Measurements from ENCODE around the gene NDUFAB1. TPM values are rescaled to one million over a fixed set of nuclear protein-coding genes. Genes with fewer than 3 reads are reported as not detected.

NDUFAB1 gene
- total and polyA plus RNA-seq, 2 of the 13 experiments (the other 11 are each of a cell fraction or from before 2014, with no cell fraction given) = 221 to 601 TPM

DNA sequence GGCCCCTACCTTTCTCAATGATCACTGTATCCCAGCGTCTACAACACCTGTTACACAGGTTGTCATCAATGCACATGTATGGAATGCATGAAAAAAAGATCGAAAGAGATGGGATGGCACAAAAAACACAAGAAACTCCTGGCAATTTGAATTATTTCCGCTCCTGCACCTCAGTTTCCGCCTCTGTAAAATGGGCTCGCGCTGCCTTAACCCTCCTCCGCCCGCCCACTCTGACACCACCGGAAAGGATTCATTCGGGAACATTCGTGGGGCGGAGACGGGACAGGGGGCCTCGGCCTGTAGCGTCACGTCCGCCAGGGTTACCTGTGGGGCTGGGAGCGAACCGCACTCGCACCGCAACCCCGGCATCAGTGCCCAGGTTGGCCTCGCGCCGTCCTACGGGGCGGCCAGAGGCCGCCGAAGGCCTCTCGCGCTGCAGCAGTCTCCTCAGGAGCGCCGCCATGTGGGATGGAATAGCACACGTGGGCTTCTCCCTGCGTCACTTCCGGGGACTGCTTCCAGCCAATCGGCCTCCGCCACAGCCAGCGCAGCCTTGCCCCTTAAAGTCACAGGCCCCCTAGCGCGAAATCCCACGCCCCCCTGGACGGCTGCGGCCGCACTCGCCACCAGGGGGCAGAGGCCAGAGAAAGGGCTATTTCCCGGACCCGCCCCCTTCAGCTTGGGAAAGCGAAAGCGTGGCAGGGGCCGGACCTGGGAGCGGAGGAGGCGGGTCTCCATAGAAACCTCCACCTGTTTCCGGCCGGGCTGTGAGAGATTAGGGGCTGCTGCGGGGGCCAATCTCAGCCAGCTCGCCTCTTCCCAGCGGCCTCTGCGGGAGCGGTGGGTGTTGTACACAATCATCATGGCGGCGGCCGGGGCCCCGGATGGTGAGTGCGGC is 39.0 kb downstream of the NDUFAB1 start, which contains the start of the genes EARS2 and UBFD1 (continued):
- TF ChIP-seq, protein P1, sequence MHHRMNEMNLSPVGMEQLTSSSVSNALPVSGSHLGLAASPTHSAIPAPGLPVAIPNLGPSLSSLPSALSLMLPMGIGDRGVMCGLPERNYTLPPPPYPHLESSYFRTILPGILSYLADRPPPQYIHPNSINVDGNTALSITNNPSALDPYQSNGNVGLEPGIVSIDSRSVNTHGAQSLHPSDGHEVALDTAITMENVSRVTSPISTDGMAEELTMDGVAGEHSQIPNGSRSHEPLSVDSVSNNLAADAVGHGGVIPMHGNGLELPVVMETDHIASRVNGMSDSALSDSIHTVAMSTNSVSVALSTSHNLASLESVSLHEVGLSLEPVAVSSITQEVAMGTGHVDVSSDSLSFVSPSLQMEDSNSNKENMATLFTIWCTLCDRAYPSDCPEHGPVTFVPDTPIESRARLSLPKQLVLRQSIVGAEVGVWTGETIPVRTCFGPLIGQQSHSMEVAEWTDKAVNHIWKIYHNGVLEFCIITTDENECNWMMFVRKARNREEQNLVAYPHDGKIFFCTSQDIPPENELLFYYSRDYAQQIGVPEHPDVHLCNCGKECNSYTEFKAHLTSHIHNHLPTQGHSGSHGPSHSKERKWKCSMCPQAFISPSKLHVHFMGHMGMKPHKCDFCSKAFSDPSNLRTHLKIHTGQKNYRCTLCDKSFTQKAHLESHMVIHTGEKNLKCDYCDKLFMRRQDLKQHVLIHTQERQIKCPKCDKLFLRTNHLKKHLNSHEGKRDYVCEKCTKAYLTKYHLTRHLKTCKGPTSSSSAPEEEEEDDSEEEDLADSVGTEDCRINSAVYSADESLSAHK (CRISPR knock-in tag; IDR thresholded peaks at IDR 0.05; ENCODE audit: borderline replicate concordance) = 0 out of 2 replicates have a peak, but pooled peaks have one; percentile 35
- TF ChIP-seq ISX (CRISPR knock-in tag; conservative IDR thresholded peaks at IDR 0.05) (peak; percentile 94; the same call in 1 of the 2 replicates), KDM4B (CRISPR knock-in tag; IDR thresholded peaks at IDR 0.05) (no peak; the same call in none of the 2 replicates), ZNF484 (CRISPR knock-in tag; IDR thresholded peaks at IDR 0.05; ENCODE audit: borderline replicate concordance, low read depth) (no peak), ZNF674 (CRISPR knock-in tag; IDR thresholded peaks at IDR 0.05; ENCODE audit: low read depth) (no peak), NONO (IDR thresholded peaks at IDR 0.05) (no peak), NONO (CRISPR knock-in tag; conservative IDR thresholded peaks at IDR 0.05) (peak; percentile 100), XRCC5 (optimal IDR thresholded peaks at IDR 0.05; ENCODE audit: low read length) (peak; percentile 100), NR1H2 (CRISPR knock-in tag; IDR thresholded peaks at IDR 0.05; ENCODE audit: borderline replicate concordance, low read depth) (no peak), ZNF7 (CRISPR knock-in tag; IDR thresholded peaks at IDR 0.05) (no peak; the same call in 1 of the 2 replicates), CHD2 (IDR thresholded peaks at IDR 0.05; ENCODE audit: low read depth, low read length) (peak; percentile 28; the same call in 1 of the 2 replicates), HMG20B (CRISPR knock-in tag; conservative IDR thresholded peaks at IDR 0.05) (no peak; the same call in none of the 2 replicates), PHF20 (CRISPR knock-in tag; IDR thresholded peaks at IDR 0.05) (peak; percentile 92), SP4 (CRISPR knock-in tag; IDR thresholded peaks at IDR 0.05) (peak; percentile 96), ELF1 (CRISPR knock-in tag; IDR thresholded peaks at IDR 0.05) (peak; percentile 92), KAT2B (IDR thresholded peaks at IDR 0.05; ENCODE audit: borderline replicate concordance, low read depth, low read length) (no peak), KDM2A (CRISPR knock-in tag; IDR thresholded peaks at IDR 0.05; ENCODE audit: borderline replicate concordance, low read depth) (peak; percentile 93), ZNF326 (CRISPR knock-in tag; IDR thresholded peaks at IDR 0.05; ENCODE audit: borderline replicate concordance) (no peak), ATAD3A (CRISPR knock-in tag; IDR thresholded peaks at IDR 0.05) (no peak), AGO1 (IDR thresholded peaks at IDR 0.05; ENCODE audit: low read depth, low read length, poor library complexity, severe bottlenecking) (peak; percentile 93)
- TF ChIP-seq, protein P2, sequence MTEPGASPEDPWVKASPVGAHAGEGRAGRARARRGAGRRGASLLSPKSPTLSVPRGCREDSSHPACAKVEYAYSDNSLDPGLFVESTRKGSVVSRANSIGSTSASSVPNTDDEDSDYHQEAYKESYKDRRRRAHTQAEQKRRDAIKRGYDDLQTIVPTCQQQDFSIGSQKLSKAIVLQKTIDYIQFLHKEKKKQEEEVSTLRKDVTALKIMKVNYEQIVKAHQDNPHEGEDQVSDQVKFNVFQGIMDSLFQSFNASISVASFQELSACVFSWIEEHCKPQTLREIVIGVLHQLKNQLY (CRISPR knock-in tag; IDR thresholded peaks at IDR 0.05) = peak; percentile 75
- TF ChIP-seq, protein P3, sequence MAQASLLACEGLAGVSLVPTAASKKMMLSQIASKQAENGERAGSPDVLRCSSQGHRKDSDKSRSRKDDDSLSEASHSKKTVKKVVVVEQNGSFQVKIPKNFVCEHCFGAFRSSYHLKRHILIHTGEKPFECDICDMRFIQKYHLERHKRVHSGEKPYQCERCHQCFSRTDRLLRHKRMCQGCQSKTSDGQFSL (CRISPR knock-in tag; IDR thresholded peaks at IDR 0.05) = peak; percentile 69; the same call in 1 of the 2 replicates
- TF ChIP-seq, protein P4, sequence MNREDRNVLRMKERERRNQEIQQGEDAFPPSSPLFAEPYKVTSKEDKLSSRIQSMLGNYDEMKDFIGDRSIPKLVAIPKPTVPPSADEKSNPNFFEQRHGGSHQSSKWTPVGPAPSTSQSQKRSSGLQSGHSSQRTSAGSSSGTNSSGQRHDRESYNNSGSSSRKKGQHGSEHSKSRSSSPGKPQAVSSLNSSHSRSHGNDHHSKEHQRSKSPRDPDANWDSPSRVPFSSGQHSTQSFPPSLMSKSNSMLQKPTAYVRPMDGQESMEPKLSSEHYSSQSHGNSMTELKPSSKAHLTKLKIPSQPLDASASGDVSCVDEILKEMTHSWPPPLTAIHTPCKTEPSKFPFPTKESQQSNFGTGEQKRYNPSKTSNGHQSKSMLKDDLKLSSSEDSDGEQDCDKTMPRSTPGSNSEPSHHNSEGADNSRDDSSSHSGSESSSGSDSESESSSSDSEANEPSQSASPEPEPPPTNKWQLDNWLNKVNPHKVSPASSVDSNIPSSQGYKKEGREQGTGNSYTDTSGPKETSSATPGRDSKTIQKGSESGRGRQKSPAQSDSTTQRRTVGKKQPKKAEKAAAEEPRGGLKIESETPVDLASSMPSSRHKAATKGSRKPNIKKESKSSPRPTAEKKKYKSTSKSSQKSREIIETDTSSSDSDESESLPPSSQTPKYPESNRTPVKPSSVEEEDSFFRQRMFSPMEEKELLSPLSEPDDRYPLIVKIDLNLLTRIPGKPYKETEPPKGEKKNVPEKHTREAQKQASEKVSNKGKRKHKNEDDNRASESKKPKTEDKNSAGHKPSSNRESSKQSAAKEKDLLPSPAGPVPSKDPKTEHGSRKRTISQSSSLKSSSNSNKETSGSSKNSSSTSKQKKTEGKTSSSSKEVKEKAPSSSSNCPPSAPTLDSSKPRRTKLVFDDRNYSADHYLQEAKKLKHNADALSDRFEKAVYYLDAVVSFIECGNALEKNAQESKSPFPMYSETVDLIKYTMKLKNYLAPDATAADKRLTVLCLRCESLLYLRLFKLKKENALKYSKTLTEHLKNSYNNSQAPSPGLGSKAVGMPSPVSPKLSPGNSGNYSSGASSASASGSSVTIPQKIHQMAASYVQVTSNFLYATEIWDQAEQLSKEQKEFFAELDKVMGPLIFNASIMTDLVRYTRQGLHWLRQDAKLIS (CRISPR knock-in tag; IDR thresholded peaks at IDR 0.05) = peak; percentile 58; the same call in 1 of the 2 replicates

All from HepG2 (cell line).